ENCODE results near the gene SPOCK1.

DNA sequence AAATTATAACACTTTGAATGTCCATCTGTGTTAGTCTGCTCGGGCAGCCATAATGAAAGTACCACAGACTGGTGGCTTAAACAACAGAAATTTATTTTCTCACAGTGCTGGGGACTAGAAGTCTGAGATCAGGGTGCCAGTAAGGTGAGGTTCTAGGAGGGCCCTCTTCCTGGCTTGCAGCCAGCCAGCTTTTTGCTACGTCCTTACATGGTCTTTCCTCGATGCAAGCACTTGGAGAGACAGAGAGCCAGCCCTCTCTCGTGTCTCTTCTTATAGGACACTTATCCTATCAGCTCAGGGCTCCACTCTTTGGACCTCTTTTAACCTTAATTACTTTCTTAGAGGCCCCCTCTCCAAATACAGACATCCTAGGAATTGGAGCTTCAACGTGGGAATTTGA, 351.8 kb downstream of the SPOCK1 start:
- TF ChIP-seq, protein P1, sequence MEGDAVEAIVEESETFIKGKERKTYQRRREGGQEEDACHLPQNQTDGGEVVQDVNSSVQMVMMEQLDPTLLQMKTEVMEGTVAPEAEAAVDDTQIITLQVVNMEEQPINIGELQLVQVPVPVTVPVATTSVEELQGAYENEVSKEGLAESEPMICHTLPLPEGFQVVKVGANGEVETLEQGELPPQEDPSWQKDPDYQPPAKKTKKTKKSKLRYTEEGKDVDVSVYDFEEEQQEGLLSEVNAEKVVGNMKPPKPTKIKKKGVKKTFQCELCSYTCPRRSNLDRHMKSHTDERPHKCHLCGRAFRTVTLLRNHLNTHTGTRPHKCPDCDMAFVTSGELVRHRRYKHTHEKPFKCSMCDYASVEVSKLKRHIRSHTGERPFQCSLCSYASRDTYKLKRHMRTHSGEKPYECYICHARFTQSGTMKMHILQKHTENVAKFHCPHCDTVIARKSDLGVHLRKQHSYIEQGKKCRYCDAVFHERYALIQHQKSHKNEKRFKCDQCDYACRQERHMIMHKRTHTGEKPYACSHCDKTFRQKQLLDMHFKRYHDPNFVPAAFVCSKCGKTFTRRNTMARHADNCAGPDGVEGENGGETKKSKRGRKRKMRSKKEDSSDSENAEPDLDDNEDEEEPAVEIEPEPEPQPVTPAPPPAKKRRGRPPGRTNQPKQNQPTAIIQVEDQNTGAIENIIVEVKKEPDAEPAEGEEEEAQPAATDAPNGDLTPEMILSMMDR (IDR thresholded peaks at IDR 0.05), result no peak
- TF ChIP-seq, protein P2, sequence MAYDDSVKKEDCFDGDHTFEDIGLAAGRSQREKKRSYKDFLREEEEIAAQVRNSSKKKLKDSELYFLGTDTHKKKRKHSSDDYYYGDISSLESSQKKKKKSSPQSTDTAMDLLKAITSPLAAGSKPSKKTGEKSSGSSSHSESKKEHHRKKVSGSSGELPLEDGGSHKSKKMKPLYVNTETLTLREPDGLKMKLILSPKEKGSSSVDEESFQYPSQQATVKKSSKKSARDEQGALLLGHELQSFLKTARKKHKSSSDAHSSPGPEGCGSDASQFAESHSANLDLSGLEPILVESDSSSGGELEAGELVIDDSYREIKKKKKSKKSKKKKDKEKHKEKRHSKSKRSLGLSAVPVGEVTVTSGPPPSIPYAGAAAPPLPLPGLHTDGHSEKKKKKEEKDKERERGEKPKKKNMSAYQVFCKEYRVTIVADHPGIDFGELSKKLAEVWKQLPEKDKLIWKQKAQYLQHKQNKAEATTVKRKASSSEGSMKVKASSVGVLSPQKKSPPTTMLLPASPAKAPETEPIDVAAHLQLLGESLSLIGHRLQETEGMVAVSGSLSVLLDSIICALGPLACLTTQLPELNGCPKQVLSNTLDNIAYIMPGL (CRISPR knock-in tag; IDR thresholded peaks at IDR 0.05; ENCODE audit: borderline replicate concordance), result no peak
- TF ChIP-seq CHD2 (IDR thresholded peaks at IDR 0.05; ENCODE audit: low read length, partially characterized antibody) (no peak), RAD21 (conservative IDR thresholded peaks at IDR 0.05 in 1 of 2, IDR thresholded peaks at IDR 0.05 in 1 of 2) (no peak), POLR2A (IDR thresholded peaks at IDR 0.05; ENCODE audit: low read length) (no peak), USF2 (IDR thresholded peaks at IDR 0.05) (no peak), CEBPB (IDR thresholded peaks at IDR 0.05) (no peak), RFX5 (IDR thresholded peaks at IDR 0.05) (no peak), ZFP36 (IDR thresholded peaks at IDR 0.05; ENCODE audit: borderline replicate concordance, partially characterized antibody) (no peak), SMC3 (IDR thresholded peaks at IDR 0.05) (no peak), MAFK (IDR thresholded peaks at IDR 0.05; ENCODE audit: partially characterized antibody) (no peak)
- TF ChIP-seq, protein P3, sequence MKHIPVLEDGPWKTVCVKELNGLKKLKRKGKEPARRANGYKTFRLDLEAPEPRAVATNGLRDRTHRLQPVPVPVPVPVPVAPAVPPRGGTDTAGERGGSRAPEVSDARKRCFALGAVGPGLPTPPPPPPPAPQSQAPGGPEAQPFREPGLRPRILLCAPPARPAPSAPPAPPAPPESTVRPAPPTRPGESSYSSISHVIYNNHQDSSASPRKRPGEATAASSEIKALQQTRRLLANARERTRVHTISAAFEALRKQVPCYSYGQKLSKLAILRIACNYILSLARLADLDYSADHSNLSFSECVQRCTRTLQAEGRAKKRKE (CRISPR knock-in tag; IDR thresholded peaks at IDR 0.05; ENCODE audit: low read depth), result no peak
